Ishikawa (cell line): ENCODE measurements around the gene RBBP4.

Source experiments
- CEBPB ChIP-seq: IDR thresholded peaks from 2 replicates; pipeline ENCODE4 v1.6.1; 2012
- CREB1 ChIP-seq: IDR thresholded peaks from 2 replicates; pipeline ENCODE4 v1.6.1; 2012; ENCODE audit warnings: low read depth
- EGR1 ChIP-seq: IDR thresholded peaks from 2 replicates; pipeline ENCODE4 v1.6.1; 2012
- EP300 ChIP-seq: IDR thresholded peaks from 2 replicates; pipeline ENCODE4 v1.6.1; 2012; ENCODE audit warnings: borderline replicate concordance
- FOXM1 ChIP-seq: IDR thresholded peaks from 2 replicates; pipeline ENCODE4 v1.6.1; 2012; ENCODE audit warnings: low read depth, borderline replicate concordance
- MAX ChIP-seq: IDR thresholded peaks from 2 replicates; pipeline ENCODE4 v1.6.1; 2012
- NFIC ChIP-seq: IDR thresholded peaks from 2 replicates; pipeline ENCODE4 v1.6.1; 2012
- RAD21 ChIP-seq: IDR thresholded peaks from 2 replicates; pipeline ENCODE4 v1.6.1; 2012; ENCODE audit warnings: low read depth
- REST ChIP-seq: IDR thresholded peaks from 2 replicates; pipeline ENCODE4 v1.6.1; 2012; ENCODE audit warnings: low read depth, mild to moderate bottlenecking
- TAF1 ChIP-seq: IDR thresholded peaks from 2 replicates; pipeline ENCODE4 v1.6.1; 2012; ENCODE audit warnings: low read depth, mild to moderate bottlenecking
- TCF12 ChIP-seq: IDR thresholded peaks from 2 replicates; pipeline ENCODE4 v1.6.1; 2012; ENCODE audit warnings: low read depth
- TEAD4 ChIP-seq: IDR thresholded peaks from 2 replicates; pipeline ENCODE4 v1.6.1; 2012
- YY1 ChIP-seq: IDR thresholded peaks from 2 replicates; pipeline ENCODE4 v1.6.1; 2012; ENCODE audit warnings: low read depth
- ZBTB7A ChIP-seq: IDR thresholded peaks from 2 replicates; pipeline ENCODE4 v1.6.1; 2012; ENCODE audit warnings: low read depth

GRCh38 chr1:32632829-32633228 is 18.2 kb upstream of the RBBP4 start:
- no peak for TF ChIP-seq RAD21
- TF ChIP-seq TAF1 = no peak
- no peak for TF ChIP-seq REST
- no peak for TF ChIP-seq MAX
- no peak for TF ChIP-seq CEBPB
- TF ChIP-seq EP300 = no peak
- TF ChIP-seq CREB1 = no peak
- TF ChIP-seq TCF12 = no peak
- no peak for TF ChIP-seq YY1
- TF ChIP-seq NFIC = no peak
- no peak for TF ChIP-seq TEAD4
- TF ChIP-seq EGR1 = no peak
- TF ChIP-seq FOXM1 = no peak
- TF ChIP-seq ZBTB7A = no peak
